Measurements from ENCODE around the gene MRPS18A. TPM values are rescaled to one million over a fixed set of nuclear protein-coding genes. Genes with fewer than 3 reads are reported as not detected.

Gene MRPS18A
- total RNA-seq: 10 to 100 TPM; 30.3 to 54.7 (median 42.5) TPM

DNA sequence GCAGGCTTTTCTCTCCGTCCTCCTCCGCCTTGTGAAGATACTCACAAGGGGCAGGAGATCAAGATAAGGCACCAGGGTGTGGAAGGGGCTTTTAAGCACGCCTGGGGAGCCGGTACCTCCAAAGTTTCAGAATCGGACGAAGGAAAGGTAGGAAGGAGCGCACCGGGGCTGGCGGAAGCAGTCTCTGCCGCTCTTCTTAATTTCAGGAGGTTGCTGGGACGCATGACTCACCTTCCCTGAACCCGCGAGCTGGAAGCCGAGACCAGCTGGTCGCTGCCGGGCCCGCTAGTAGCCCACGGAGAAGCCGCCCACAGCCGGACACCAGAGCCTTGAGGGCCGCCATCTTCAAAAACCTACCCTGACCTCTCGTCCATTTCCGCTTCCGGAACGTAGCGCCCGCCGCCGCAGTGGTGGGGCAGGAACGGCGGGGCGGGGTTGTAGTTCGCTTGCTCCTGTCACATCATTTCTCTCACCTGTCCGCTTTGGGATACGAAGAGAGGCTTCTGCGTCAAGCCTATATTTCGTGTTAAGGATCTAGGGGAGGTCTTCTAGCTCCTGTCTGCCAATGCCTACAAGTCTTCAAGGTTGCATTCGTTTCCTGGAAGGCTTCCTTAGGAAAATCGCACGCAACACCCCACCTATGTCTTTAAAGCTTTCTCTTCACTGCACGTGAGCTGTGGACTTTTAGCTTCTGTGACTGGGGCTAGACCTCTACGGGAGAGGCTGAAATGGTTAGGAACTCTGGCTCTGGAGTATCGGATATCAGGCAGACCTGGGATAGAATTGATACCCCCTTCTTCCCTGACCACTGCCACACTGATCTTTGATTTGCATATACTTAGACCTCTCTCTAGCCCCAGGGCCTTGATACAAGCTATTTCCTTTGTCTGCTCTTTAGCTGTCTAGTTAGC is at the start of gene MRPS18A:
MRPS18A (minus strand) TSS at position 355 of the 911 bp plus-strand sequence; CDS start at position 343, 12 bp downstream.
- DNase-seq (ENCODE audit: low spot score): peak; percentile 68
- TF ChIP-seq, protein P1, sequence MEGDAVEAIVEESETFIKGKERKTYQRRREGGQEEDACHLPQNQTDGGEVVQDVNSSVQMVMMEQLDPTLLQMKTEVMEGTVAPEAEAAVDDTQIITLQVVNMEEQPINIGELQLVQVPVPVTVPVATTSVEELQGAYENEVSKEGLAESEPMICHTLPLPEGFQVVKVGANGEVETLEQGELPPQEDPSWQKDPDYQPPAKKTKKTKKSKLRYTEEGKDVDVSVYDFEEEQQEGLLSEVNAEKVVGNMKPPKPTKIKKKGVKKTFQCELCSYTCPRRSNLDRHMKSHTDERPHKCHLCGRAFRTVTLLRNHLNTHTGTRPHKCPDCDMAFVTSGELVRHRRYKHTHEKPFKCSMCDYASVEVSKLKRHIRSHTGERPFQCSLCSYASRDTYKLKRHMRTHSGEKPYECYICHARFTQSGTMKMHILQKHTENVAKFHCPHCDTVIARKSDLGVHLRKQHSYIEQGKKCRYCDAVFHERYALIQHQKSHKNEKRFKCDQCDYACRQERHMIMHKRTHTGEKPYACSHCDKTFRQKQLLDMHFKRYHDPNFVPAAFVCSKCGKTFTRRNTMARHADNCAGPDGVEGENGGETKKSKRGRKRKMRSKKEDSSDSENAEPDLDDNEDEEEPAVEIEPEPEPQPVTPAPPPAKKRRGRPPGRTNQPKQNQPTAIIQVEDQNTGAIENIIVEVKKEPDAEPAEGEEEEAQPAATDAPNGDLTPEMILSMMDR (IDR thresholded peaks at IDR 0.05): no peak
- peak; percentile 98 for ATAC-seq (ENCODE audit: low FRiP score)

- TF ChIP-seq, protein P1 (IDR thresholded peaks at IDR 0.05): no peak
- no peak for ATAC-seq (ENCODE audit: low FRiP score)
- DNase-seq (ENCODE audit: low spot score): no peak
These were observed 49.3 kb upstream of the MRPS18A start for GRCh38 chr6:43736844-43737243.

DNA sequence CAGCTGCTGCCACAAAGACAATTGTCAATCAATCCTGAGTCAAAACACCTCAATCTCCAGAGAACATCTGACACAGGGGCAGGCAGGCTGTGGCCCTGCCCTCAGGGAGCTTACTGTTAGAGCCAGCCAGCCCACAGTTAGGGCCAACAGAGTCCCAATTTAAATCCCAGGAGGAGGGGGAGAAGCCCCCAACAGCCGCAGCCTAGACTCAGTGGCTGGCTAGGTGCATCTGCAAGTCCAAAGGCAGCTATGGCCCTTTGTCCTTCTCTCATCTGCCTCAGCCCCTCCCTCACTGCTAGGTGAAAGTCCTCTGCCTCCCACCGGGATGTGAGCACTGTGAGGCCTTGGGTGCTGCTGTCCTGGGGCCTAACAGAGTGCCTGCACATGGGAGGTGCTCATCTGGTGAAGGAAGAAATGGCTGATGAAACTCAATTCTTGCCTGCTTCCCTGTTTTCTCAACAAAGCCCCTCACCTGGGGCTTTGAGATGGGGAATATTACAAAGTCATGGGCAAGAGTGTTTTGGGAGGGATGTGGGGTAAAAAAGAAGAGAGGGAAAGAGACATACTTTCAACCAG is 48.7 kb upstream of the MRPS18A start:
- ATAC-seq (ENCODE audit: low FRiP score) (no peak), DNase-seq (ENCODE audit: low spot score) (no peak)
- TF ChIP-seq, protein P1 (IDR thresholded peaks at IDR 0.05): no peak

DNA sequence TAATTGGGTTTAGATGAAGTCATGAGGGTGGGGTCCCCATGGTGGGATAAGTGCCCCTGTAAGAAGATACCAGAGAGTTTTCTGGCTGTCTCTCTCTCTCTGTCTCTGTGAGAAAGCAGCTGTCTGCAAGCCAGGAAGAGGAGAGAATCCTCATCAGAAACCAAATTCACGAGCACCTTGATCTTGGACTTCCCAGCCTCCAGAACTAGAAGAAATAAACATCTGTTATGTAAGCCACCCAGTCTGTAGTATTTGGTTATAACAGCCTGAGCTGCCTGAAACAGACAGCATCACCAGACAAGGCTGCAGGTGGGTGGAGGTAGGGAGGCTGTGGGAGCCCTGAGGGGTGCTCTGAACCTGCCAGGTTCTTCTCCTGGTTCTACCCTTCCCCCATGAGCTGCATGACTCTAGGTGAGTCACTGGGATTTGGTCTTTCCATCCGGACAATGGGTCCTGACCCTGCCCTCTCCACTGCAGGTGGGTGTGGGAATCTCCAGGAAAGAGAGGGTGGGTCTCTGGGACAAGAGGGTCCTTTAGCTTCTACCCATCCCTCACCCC is 48.1 kb upstream of the MRPS18A start:
- TF ChIP-seq, protein P1 (IDR thresholded peaks at IDR 0.05): no peak
- ATAC-seq (ENCODE audit: low FRiP score) (no peak), DNase-seq (ENCODE audit: low spot score) (no peak)

DNA sequence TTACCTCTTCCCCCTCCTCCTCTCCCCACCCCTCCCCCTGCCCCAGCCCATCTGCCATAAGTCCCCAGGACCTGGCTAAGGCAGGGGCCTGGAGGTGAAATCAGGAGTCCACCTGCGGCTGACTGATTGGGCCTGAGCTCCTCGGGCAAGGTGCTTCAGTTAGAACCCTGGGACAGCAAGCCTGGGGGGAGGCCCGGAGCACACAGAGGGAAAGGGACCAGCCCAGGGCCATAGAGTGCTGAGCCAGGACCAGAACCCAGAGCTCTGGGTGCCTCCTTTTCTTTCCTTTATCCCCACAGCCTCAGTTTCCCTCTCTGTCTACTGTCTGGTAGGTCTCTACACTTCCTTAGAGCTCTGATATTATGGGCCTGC is 46.7 kb upstream of the MRPS18A start:
- TF ChIP-seq, protein P1 (IDR thresholded peaks at IDR 0.05): no peak
- DNase-seq (ENCODE audit: low spot score): no peak
- ATAC-seq (ENCODE audit: low FRiP score): no peak

- ATAC-seq (ENCODE audit: low FRiP score) (no peak), DNase-seq (ENCODE audit: low spot score) (no peak)
- TF ChIP-seq, protein P1 (IDR thresholded peaks at IDR 0.05): no peak
These were observed 46.1 kb upstream of the MRPS18A start for GRCh38 chr6:43733471-43734293.
